ENCODE measurements around the gene CCDC87.
"Not testable (repeated sequence)": the region's sequence is repeated elsewhere in the genome, so short reads cannot be mapped to it uniquely, and the experiment has no call there.

Gene CCDC87

DNA sequence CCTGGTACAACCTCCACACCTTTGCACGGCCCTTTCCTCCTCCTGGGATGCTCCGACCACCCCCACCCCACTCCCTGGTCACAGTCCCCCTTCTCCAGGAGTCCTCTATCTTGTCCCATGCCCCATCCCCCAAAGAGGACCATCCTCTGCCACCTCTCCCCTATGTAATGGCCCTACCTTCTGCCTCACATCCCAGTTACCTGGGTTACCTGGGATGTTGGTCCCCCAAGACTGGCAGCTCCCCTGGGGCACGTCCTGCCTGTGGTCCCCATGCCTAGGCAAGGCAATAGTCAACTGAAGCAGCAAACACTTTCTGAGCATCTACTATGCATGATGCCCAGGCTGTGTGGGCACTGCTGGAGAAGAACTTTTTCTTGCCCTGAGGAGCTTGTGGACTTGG lies 37.4 kb downstream of the CCDC87 start:
- DNase-seq (ENCODE audit: low spot score), result no peak

DNA sequence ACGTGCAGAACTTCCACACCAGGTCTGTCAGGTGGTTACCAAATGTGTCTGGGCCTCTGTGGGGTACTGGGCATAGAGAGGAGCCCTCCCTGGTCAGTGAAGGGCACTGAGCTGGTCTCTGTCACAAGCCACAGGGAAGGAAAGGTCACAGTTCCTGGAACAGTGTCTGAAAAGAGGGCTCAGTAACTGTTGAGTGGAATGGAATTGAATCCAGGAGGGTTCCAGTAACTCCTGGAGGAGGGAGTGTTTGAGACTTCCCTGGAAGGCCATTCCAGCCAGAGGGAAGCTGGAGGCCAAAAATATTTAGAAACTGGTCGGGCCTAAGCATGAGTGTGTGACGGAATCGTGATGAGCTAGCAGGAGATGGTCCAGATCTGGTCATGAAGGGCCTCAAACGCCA lies 38.3 kb downstream of the CCDC87 start:
- DNase-seq (ENCODE audit: low spot score), result no peak

DNA sequence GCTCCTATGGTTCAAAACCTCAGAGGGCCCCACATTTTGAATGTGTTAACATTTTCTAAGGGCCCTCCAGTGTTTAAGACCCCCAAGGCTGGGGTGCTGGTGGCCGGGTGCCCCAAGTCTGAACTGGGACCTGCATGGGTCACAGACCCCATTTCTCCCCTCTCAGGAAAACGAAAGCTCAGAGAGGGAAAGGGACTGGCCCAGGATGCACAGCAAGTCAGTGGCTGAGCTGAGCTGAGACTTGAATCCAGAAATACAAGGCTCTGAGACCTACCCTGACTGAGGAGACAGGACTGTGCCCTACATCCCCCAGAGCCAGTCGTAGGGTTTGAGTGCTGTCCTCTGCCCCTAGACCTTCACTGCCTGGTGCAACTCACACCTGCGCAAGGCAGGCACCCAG lies 42.0 kb downstream of the CCDC87 start:
- no peak for DNase-seq (ENCODE audit: low spot score)

DNA sequence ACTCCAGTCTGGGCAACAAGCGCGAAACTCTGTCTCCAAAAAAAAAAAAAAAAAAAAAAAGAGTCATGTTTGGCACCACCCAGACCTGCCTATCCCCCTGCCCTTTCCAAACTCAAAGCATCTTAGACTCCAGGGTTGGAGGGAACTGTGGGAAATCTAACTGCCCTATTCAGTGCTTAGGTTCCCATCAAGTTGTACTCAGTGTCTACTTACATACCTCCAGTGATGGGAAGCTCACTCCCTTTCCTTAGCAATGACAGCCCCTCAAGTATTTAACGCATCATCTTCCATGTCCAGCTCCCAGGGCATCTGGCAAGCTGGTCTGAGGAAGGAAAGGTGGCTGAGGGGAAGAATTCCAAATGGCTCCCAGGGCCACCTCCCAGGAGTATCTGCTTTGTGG lies 43.2 kb downstream of the CCDC87 start:
- no peak for DNase-seq (ENCODE audit: low spot score)

DNA sequence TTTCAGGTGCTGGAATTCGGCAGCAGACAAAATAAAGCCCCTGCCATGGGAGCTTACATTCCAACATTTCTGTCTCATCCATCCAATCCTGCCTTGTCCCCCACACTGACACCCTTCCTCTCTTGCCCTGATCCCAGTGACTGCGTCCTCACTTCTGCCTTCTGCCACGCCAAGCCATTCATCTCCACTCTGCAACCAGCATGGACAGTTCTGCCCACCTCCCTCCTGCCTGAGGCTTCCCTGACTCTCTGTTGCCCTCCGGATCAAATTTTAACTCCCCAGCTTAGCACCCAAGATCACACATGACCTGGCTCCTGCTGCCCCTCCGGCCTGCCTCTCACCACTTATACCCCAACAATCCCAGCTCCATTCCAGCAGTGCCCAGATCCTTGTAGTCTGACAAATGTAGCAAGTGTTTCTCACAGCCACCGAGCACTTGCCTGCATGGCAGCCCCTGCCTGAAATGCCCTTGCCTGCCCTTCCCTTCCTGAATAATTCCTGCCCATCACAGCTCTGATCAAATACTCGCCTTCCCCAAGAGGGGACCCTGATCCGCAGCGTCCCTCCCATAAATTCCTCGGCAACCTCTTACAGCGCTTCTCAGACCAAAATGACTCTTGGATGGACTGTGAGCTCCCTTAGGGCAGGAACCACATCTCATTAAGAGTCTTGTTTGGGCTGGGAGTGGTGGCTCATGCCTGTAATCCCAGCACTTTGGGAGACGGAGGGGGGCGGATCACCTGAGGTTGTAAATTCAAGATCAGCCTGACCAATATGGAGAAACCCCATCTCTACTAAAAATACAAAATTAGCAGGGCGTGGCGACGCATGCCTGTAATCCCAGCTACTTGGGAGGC lies 43.9 kb downstream of the CCDC87 start:
- no peak for DNase-seq (ENCODE audit: low spot score)

DNA sequence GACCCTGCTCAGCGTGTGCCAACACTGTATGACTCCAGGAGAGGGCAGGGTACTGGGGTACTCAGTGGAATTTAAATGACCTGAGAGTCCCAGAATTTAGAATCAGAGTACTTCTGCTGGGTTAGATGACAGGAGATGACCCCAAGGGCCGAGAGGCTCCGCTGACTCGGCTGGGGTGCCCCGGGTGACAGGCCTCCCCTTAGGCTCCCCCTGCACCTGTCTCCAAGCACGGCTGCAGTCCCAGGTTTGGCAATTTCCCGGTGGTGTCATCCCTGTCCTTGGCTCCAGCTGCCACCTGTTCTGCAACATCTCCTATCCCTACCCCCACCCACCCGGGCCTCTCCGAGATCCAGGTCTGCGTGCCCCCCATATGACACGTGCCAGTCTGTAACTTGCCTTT lies 44.8 kb downstream of the CCDC87 start:
- no peak for DNase-seq (ENCODE audit: low spot score)

DNA sequence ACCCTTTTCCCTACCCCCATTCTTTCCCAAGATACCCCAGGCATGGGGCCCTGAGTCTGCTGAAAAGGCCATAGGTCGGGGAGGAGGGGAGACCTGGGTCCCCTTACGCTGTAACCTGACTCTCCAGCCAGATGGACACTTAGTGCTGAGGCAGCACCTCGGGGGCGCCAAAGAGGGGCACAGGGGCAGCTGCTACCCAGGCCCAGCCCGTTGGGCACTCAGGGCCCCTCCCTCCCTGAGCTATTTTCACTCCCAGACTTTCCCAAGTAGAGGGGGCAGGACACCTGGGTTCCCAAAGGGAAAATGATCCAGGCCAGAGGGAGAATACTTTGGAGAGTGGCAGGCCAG lies 45.2 kb downstream of the CCDC87 start:
- no peak for DNase-seq (ENCODE audit: low spot score)

DNA sequence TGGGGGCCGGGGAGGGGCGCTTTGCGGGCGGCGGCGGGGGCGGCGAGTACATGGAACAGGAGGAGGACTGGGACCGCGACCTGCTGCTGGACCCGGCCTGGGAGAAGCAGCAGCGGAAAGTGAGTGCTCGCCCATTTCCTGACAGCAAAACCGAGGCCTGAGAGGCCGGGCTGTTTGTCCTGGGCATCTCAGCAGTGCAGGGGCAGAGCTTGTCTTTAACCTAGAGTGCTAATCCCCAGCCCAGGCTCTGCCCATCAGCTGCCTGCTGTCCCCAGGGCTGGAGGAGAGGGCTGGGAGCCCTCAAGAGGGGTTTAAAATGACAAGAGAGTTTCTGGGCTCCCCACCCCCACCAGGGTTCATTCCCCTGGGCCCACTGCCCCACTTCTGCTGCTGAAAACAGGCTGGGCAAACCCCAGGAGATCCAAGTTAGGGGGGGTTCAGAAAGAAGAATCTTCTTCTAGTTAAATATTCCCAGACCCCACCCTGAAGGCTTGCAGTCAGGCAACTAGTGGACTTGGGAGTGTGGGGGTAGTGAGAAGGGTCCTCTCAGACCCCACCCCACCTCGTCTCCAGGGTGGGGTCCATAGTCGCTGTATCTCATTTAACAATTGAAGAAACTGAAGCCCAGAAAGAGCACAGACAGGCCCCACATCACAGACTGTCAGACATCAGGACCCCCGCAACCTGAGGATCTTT lies 45.7 kb downstream of the CCDC87 start:
- DNase-seq (ENCODE audit: low spot score), result no peak

DNA sequence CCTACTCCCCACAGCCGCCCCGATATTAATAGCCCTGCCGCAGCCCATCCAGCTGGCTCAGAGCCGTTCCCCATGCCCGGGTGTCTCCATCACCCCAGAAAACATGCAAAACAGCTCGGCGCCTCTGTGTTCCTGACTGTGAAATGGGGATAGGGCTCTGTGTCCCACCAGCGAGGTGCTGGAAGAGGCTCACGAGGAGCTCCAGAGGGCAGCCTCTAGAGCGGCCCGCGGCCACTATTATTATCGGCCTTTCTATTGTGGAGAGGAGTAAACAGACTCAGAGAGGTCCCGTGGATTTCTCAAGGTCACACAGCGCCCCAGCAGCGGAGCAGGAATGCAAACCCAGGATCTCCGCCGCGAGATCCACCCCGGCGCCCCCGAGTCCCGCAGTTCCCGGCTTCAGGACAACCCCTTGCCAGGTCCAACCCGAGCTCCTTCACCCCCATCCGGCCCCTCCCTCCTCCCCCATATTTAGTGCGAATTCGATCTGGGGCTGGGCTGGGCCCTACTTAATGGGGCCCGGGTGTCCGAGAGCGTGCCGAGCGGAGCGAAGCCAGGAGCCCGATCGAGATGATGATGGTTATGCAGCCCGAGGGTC lies 46.4 kb downstream of the CCDC87 start, which contains the start of gene ACTN3:
TSS of gene ACTN3 (plus strand) at position 536 of the 598 bp plus-strand sequence. CDS start at position 571, 35 bp downstream.
- no peak for DNase-seq (ENCODE audit: low spot score)

DNA sequence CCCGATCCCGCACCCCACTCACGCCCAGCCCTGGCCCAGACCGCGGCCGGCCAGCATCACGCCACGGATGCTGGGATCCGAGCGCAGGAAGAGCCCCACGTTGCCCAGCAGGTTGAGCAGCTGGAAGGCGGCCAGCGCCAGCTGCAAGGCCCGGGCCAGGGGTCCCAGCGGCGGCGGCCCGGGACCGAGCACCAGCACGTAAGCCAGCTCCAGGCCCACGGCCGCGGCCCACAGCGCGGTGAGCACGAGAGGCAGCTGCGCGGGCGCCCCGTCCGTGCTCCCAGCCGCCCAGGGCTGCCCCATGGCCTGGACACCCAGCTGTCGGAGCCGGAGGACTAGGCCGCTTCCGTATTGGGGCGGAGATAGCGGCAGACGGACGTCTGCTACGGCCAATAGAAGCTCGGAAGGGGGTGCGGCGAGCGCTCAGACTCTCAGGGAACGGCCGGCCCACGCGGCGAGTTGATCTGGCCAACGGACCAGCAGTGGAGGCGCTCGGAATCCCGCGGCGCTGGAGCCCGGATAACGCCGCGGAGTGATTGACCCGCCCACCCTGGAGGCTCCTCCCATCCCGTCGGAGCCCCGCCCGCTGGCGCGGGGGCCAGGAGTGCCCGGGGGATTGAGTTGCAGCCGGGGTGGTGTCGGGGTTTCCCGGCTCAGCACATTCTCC lies 47.0 kb downstream of the CCDC87 start, which contains the start of gene ZDHHC24:
TSS of gene ZDHHC24 (minus strand) at position 348 of the 667 bp plus-strand sequence. CDS start at position 303, 45 bp downstream.
- DNase-seq (ENCODE audit: low spot score), result peak; percentile 97

DNA sequence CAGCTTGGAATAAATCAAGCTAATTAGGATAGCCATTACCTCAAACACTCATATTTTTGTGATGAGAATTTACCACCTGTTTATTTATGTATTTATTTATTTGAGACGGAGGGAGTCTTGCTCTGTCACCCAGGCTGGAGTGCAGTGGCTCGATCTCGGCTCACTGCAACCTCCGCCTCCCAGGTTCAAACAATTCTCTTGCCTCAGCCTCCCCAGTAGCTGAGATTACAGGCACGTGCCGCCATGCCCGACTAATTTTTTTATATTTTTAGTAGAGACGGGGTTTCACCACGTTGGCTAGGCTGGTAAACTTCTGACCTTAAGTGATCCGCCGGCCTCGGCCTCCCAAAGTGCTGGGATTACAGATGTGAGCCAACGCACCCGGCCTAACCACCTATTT lies 47.9 kb downstream of the CCDC87 start:
- DNase-seq (ENCODE audit: low spot score), result not testable (repeated sequence)

DNA sequence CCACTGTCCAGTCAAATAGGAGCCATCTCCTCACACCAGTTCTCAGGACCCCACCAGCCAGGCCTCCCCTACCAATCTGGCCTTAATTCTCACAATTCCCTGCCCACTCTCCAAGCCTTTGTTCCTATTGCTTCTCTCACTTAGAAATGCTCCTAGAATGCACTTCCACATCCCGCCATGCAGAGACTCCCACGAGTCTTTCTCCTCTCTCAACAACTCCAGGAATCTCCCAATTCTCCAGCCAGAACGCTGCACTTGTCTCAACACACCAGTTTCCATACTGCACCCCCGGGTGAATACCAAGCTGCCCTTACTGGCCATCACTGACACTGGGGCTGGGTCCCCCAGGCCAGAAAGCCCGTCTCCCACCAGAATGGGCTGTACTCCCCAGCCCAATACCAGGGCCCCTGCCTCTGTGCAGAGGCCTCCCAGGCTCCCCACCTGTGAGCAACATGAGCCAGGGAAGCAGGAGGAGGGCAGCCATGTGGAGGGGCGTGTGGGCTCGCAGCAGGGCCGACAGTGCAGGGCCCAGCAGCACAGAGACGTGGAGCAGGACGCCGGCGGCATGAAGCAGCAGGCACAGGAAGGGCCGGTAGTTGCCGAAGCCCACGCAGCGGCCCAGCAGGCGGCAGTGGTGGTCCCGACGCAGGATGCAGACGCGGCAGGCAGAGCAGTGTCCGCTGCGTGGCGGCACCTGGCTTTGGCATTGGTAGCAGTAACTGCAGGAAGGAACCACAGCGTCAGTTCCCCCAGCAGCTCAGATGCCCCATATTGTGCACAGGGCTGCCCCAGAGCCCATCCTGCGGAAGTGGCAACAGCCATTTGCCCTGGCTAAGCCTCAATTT lies 49.4 kb downstream of the CCDC87 start:
- DNase-seq (ENCODE audit: low spot score), result no peak

DNA sequence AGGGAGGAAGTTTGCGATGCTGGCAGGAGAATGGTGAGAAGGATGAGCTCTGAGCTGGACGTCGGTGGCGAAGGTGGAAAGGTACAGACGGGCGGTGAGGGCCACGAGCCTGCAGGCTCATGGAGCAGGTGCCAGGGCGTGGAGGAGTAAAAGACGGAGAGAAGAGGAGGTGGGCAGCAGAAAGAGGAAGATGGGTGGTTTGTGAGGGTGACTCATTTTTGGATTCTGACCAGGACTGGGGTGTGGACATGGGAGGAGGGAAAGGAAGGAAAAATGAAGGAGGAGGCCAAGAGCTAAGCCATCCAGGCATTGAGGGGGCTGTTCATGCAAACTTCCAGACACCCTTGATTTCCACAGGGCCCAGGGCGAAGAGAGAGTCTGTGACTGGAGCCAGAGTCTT lies 50.5 kb downstream of the CCDC87 start:
- no peak for DNase-seq (ENCODE audit: low spot score)

DNA sequence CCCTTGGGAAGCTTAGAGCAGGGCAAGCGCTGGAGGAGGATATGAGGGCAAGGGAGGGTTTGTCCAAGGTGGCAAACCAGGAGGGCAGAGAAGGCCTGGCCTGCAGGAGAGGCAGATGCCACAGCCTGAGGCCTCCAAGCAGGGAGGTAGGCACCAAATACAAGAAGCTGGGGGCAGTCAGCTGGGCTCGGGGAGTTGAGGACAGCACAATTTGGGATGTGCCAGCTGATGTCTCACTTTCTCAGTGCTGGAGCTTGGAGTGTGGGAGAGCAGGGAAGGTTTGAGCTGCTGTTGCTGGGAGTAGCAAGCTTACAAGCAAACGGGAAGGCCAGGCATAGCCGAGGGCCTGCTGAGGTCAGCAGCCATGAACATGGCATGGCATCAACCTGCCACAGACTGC lies 51.0 kb downstream of the CCDC87 start:
- no peak for DNase-seq (ENCODE audit: low spot score)

DNA sequence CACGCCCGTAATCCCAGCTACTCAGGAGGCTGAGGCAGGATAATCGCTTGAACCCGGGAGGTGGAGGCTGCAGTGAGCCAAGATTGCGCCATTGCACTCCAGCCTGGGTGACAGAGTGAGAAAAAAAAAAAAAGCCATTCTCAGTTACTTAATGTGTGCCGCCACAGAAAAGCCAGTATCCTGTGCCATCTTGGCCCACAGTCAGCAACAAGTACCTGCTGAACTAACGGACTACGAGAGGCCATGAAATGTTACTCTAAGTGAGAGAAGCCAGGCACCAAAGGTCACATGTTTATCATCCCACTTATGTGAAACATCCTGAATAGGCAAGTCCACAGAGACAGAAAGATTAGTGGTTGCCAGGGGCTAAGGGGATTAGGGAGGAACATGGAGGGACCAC lies 52.3 kb downstream of the CCDC87 start:
- DNase-seq (ENCODE audit: low spot score), result not testable (repeated sequence)
